ENCODE data around the gene IGFN1.

The IGFN1 gene

GRCh38 chr1:201181726-201182125, 8.9 kb upstream of the IGFN1 start:
- H2AK5ac ChIP-seq (ENCODE audit: low read length, severe bottlenecking), result no peak overlapping the region
- H4K91ac ChIP-seq (ENCODE audit: low read length), result no peak overlapping the region
- H3K9ac ChIP-seq (ENCODE audit: low read length), result no peak overlapping the region
- H3K9me3 ChIP-seq (ENCODE audit: control insufficient read depth, low read length), result peaks cover 8% of the 10 kb centered on the region
- peaks cover 10% of the 10 kb centered on the region for H3K4me1 ChIP-seq (ENCODE audit: control insufficient read depth, insufficient read depth, low read depth, low read length)
- H4K8ac ChIP-seq (ENCODE audit: low read length), result no peak overlapping the region
- H3K18ac ChIP-seq (ENCODE audit: low read depth in 1 of 2, low read length in 2 of 2), result no peak overlapping the region
- H3K27ac ChIP-seq (ENCODE audit: low read length, poor library complexity, severe bottlenecking), result no peak overlapping the region
- H3K4me2 ChIP-seq (ENCODE audit: low read length, poor library complexity, severe bottlenecking), result no peak overlapping the region
- H3K4ac ChIP-seq (ENCODE audit: low read depth in 1 of 2, low read length in 2 of 2), result no peak overlapping the region
- 100% methylated on average over 1 of the region's 2 CpGs for WGBS
- H2BK5ac ChIP-seq (ENCODE audit: low read depth, low read length, poor library complexity, severe bottlenecking), result no peak overlapping the region
- no peak overlapping the region for H2AFZ ChIP-seq (ENCODE audit: low read depth, low read length)
- no peak overlapping the region for H2BK15ac ChIP-seq (ENCODE audit: low read depth, poor library complexity, severe bottlenecking)
- no peaks in the 10 kb centered on the region for H3K36me3 ChIP-seq (ENCODE audit: control insufficient read depth in 1 of 2, insufficient read depth in 2 of 2, low read depth in 1 of 2, low read length in 2 of 2)
- no peak overlapping the region for H2BK120ac ChIP-seq (ENCODE audit: low read depth, low read length)
- no peak overlapping the region for H3K4me3 ChIP-seq (ENCODE audit: insufficient read depth in 1 of 2, low read depth in 1 of 2, low read length in 2 of 2)
- H3K23ac ChIP-seq (ENCODE audit: low read length in 2 of 2), result no peak overlapping the region
- H2BK12ac ChIP-seq (ENCODE audit: low read length in 2 of 2), result no peak overlapping the region
- no peak overlapping the region for H3K14ac ChIP-seq (ENCODE audit: low read length in 2 of 2)
- H3K27me3 ChIP-seq (ENCODE audit: control insufficient read depth in 1 of 2, insufficient read depth in 1 of 2, low read length in 2 of 2), result peaks cover 0 to 7% of the 10 kb centered on the region in 2 experiments
- no peak for DNase-seq
- no peaks in the 10 kb centered on the region for H3K79me1 ChIP-seq (replicated peaks; ENCODE audit: low read length, poor library complexity, severe bottlenecking)

DNA sequence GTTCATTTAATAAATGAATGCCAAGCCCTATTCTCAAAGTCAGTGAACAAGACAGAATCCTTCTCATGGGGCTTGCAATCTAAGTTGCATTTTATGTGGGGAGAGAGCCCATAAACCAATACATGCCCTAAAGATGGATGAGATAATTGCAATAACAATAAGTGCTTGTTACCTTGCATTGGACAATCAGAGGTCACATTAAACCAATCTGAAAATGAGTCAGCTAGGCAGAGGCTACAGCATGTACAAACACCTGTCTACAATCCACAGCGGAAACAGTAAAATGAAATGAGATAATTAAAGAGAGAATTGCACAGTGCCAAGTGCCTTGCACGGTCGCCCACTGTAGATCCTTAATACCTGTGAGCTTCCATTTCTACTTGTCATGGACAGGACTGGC, 7.4 kb upstream of the IGFN1 start:
- Histone ChIP-seq H2AFZ (ENCODE audit: low read depth, low read length) (no peak overlapping the region), H3K79me1 (replicated peaks; ENCODE audit: low read length, poor library complexity, severe bottlenecking) (no peaks in the 10 kb centered on the region), H3K27me3 (ENCODE audit: control insufficient read depth in 1 of 2, insufficient read depth in 1 of 2, low read length in 2 of 2) (peaks cover 0 to 7% of the 10 kb centered on the region in 2 experiments), H2BK5ac (ENCODE audit: low read depth, low read length, poor library complexity, severe bottlenecking) (no peak overlapping the region), H3K14ac (ENCODE audit: low read length in 2 of 2) (no peak overlapping the region), H3K18ac (ENCODE audit: low read depth in 1 of 2, low read length in 2 of 2) (no peak overlapping the region), H4K91ac (ENCODE audit: low read length) (no peak overlapping the region), H2AK5ac (ENCODE audit: low read length, severe bottlenecking) (no peak overlapping the region), H3K27ac (ENCODE audit: low read length, poor library complexity, severe bottlenecking) (no peak overlapping the region), H3K23ac (ENCODE audit: low read length in 2 of 2) (no peak overlapping the region), H4K8ac (ENCODE audit: low read length) (no peak overlapping the region), H3K4ac (ENCODE audit: low read depth in 1 of 2, low read length in 2 of 2) (no peak overlapping the region), H3K9ac (ENCODE audit: low read length) (no peak overlapping the region), H3K4me3 (ENCODE audit: insufficient read depth in 1 of 2, low read depth in 1 of 2, low read length in 2 of 2) (no peak overlapping the region), H2BK12ac (ENCODE audit: low read length in 2 of 2) (no peak overlapping the region), H3K4me1 (ENCODE audit: control insufficient read depth, insufficient read depth, low read depth, low read length) (peaks cover 10% of the 10 kb centered on the region), H2BK15ac (ENCODE audit: low read depth, poor library complexity, severe bottlenecking) (no peak overlapping the region), H3K4me2 (ENCODE audit: low read length, poor library complexity, severe bottlenecking) (no peak overlapping the region), H2BK120ac (ENCODE audit: low read depth, low read length) (no peak overlapping the region), H3K36me3 (ENCODE audit: control insufficient read depth in 1 of 2, insufficient read depth in 2 of 2, low read depth in 1 of 2, low read length in 2 of 2) (no peaks in the 10 kb centered on the region), H3K9me3 (ENCODE audit: control insufficient read depth, low read length) (peaks cover 8% of the 10 kb centered on the region)
- WGBS, result 92% methylated on average over 3 of the region's 3 CpGs
- DNase-seq, result no peak

- H3K9me3 ChIP-seq (ENCODE audit: control insufficient read depth, low read length), result peaks cover 6% of the 10 kb centered on the region
- H3K4ac ChIP-seq (ENCODE audit: low read depth in 1 of 2, low read length in 2 of 2), result no peak overlapping the region
- no peak overlapping the region for H2BK120ac ChIP-seq (ENCODE audit: low read depth, low read length)
- WGBS, result 100% methylated on average over 4 of the region's 5 CpGs
- H3K36me3 ChIP-seq (ENCODE audit: control insufficient read depth in 1 of 2, insufficient read depth in 2 of 2, low read depth in 1 of 2, low read length in 2 of 2), result no peaks in the 10 kb centered on the region
- no peak overlapping the region for H3K14ac ChIP-seq (ENCODE audit: low read length in 2 of 2)
- no peak overlapping the region for H2BK5ac ChIP-seq (ENCODE audit: low read depth, low read length, poor library complexity, severe bottlenecking)
- H3K27me3 ChIP-seq (ENCODE audit: control insufficient read depth in 1 of 2, insufficient read depth in 1 of 2, low read length in 2 of 2), result peaks cover 0 to 7% of the 10 kb centered on the region in 2 experiments
- no peak for DNase-seq
- H2BK12ac ChIP-seq (ENCODE audit: low read length in 2 of 2), result no peak overlapping the region
- H3K27ac ChIP-seq (ENCODE audit: low read length, poor library complexity, severe bottlenecking), result no peak overlapping the region
- H4K91ac ChIP-seq (ENCODE audit: low read length), result no peak overlapping the region
- no peak overlapping the region for H3K9ac ChIP-seq (ENCODE audit: low read length)
- peaks cover 10% of the 10 kb centered on the region for H3K4me1 ChIP-seq (ENCODE audit: control insufficient read depth, insufficient read depth, low read depth, low read length)
- no peak overlapping the region for H3K4me2 ChIP-seq (ENCODE audit: low read length, poor library complexity, severe bottlenecking)
- no peak overlapping the region for H2AK5ac ChIP-seq (ENCODE audit: low read length, severe bottlenecking)
- no peaks in the 10 kb centered on the region for H3K79me1 ChIP-seq (replicated peaks; ENCODE audit: low read length, poor library complexity, severe bottlenecking)
- no peak overlapping the region for H3K23ac ChIP-seq (ENCODE audit: low read length in 2 of 2)
- H3K4me3 ChIP-seq (ENCODE audit: insufficient read depth in 1 of 2, low read depth in 1 of 2, low read length in 2 of 2), result no peak overlapping the region
- no peak overlapping the region for H2BK15ac ChIP-seq (ENCODE audit: low read depth, poor library complexity, severe bottlenecking)
- H2AFZ ChIP-seq (ENCODE audit: low read depth, low read length), result no peak overlapping the region
- H4K8ac ChIP-seq (ENCODE audit: low read length), result no peak overlapping the region
- no peak overlapping the region for H3K18ac ChIP-seq (ENCODE audit: low read depth in 1 of 2, low read length in 2 of 2)
These were observed 6.9 kb upstream of the IGFN1 start for GRCh38 chr1:201183753-201184152.

DNA sequence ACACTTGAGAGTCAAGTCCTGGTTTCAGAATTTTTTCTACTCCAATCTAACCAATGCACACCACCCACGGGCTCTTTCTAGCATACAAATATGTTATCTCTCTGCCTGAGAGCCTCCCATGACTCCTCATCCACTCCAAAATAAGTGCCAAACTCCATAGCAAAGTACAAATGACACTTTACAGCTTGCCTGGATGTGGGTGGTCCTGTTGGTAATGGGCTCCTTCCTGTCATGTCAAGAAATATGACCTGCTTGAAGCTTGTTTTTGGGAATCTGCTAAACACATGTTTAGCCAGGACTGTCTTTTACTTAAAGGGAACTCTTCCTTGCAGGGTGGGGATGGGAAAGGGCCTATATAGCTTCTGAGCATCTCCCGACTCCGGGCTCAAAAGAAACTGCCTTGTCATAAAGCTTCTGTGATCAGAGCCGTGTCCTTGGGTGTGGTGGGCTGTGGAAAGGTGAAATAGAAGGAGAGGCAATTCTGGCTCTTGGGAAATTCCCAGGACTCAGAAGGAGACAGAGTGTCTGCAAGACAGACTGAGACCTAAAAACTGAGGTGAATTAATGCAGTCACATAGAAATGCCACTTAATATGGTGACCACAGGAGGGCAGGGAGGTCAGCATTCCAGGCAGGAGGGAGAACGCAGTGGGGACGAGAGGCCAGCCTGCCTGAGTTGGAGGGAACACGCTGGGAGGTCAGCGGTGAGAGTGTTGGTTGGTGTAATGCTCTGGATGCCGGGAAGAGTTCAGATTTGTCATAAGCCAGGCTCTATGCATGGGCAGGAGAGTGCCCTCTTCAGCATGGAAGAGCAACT, 6.1 kb upstream of the IGFN1 start:
- no peak overlapping the region for H3K14ac ChIP-seq (ENCODE audit: low read length in 2 of 2)
- no peak overlapping the region for H4K8ac ChIP-seq (ENCODE audit: low read length)
- H3K27me3 ChIP-seq (ENCODE audit: control insufficient read depth in 1 of 2, insufficient read depth in 1 of 2, low read length in 2 of 2), result peaks cover 0 to 7% of the 10 kb centered on the region in 2 experiments
- H3K9me3 ChIP-seq (ENCODE audit: control insufficient read depth, low read length), result no peaks in the 10 kb centered on the region
- no peak overlapping the region for H3K4ac ChIP-seq (ENCODE audit: low read depth in 1 of 2, low read length in 2 of 2)
- H3K36me3 ChIP-seq (ENCODE audit: control insufficient read depth in 1 of 2, insufficient read depth in 2 of 2, low read depth in 1 of 2, low read length in 2 of 2), result no peaks in the 10 kb centered on the region
- peaks cover 10% of the 10 kb centered on the region for H3K4me1 ChIP-seq (ENCODE audit: control insufficient read depth, insufficient read depth, low read depth, low read length)
- H4K91ac ChIP-seq (ENCODE audit: low read length), result no peak overlapping the region
- H3K79me1 ChIP-seq (replicated peaks; ENCODE audit: low read length, poor library complexity, severe bottlenecking), result no peaks in the 10 kb centered on the region
- H3K9ac ChIP-seq (ENCODE audit: low read length), result no peak overlapping the region
- H2BK12ac ChIP-seq (ENCODE audit: low read length in 2 of 2), result no peak overlapping the region
- H2BK120ac ChIP-seq (ENCODE audit: low read depth, low read length), result no peak overlapping the region
- no peak overlapping the region for H3K4me3 ChIP-seq (ENCODE audit: insufficient read depth in 1 of 2, low read depth in 1 of 2, low read length in 2 of 2)
- no peak overlapping the region for H2AK5ac ChIP-seq (ENCODE audit: low read length, severe bottlenecking)
- H3K4me2 ChIP-seq (ENCODE audit: low read length, poor library complexity, severe bottlenecking), result peak overlapping the region; percentile 0
- WGBS, result 20% methylated on average over 8 of the region's 9 CpGs
- no peak overlapping the region for H2BK5ac ChIP-seq (ENCODE audit: low read depth, low read length, poor library complexity, severe bottlenecking)
- no peak overlapping the region for H2AFZ ChIP-seq (ENCODE audit: low read depth, low read length)
- no peak overlapping the region for H3K23ac ChIP-seq (ENCODE audit: low read length in 2 of 2)
- DNase-seq, result peak; percentile 88
- H2BK15ac ChIP-seq (ENCODE audit: low read depth, poor library complexity, severe bottlenecking), result no peak overlapping the region
- no peak overlapping the region for H3K18ac ChIP-seq (ENCODE audit: low read depth in 1 of 2, low read length in 2 of 2)
- peak overlapping the region; percentile 11 for H3K27ac ChIP-seq (ENCODE audit: low read length, poor library complexity, severe bottlenecking)
